ENCODE data around the gene STXBP6.

Gene STXBP6

DNA sequence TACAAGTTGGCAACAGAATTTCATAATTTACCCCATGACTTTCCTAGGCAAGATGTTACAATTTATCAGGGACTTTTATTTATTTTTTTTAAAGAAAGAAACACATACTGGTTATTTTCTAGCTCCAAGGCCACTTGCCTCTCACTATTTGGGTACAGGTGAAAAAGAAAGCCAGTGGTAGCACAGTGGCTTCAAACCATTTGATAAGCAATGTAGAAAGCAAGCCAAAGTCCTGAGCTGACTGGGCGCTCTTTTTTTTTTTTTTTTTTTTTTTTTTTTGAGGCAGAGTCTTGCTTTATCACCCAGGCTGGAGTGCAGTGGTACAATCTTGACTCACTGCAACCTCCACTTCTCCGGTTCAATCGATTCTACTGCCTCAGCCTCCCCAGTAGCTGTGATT is 73.3 kb downstream of the STXBP6 start:
- Histone ChIP-seq H3K27ac (no peak overlapping the region), H3K36me3 (replicated peaks) (no peaks in the 10 kb centered on the region), H3K4me3 (ENCODE audit: low read depth, low read length) (no peak overlapping the region), H3K27me3 (replicated peaks) (no peaks in the 10 kb centered on the region)
- in situ Hi-C loops (cut with HindIII; ENCODE audit: low pct_ligation_motif_present, low sequenced_read_pairs) = no loop called here
- TF ChIP-seq, protein P1, sequence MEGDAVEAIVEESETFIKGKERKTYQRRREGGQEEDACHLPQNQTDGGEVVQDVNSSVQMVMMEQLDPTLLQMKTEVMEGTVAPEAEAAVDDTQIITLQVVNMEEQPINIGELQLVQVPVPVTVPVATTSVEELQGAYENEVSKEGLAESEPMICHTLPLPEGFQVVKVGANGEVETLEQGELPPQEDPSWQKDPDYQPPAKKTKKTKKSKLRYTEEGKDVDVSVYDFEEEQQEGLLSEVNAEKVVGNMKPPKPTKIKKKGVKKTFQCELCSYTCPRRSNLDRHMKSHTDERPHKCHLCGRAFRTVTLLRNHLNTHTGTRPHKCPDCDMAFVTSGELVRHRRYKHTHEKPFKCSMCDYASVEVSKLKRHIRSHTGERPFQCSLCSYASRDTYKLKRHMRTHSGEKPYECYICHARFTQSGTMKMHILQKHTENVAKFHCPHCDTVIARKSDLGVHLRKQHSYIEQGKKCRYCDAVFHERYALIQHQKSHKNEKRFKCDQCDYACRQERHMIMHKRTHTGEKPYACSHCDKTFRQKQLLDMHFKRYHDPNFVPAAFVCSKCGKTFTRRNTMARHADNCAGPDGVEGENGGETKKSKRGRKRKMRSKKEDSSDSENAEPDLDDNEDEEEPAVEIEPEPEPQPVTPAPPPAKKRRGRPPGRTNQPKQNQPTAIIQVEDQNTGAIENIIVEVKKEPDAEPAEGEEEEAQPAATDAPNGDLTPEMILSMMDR (IDR thresholded peaks at IDR 0.05; ENCODE audit: low read depth, low read length, missing control alignments) = no peak
- DNase-seq = no peak

DNA sequence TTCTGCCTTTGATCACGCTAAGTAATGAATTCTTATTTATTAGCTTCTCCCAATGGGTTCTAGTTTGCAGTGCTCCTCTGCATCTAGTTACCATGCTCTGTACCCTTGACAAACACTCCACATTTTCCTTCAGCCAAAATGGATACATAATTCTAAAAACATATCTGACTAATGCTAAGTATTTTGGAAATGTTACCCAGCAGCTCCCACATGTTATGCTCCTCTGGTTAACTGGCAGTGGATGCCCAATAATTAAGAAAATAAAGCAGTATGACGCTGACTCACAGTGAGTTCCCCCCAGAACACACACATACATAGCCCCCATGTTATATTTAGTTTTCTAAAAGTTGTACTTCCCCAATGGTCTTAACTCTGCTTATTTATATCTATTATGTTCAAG is 74.6 kb downstream of the STXBP6 start:
- TF ChIP-seq, protein P1 (IDR thresholded peaks at IDR 0.05; ENCODE audit: low read depth, low read length, missing control alignments) = no peak
- in situ Hi-C loops (cut with HindIII; ENCODE audit: low pct_ligation_motif_present, low sequenced_read_pairs) = no loop called here
- no peaks in the 10 kb centered on the region for H3K36me3 ChIP-seq (replicated peaks)
- H3K27ac ChIP-seq = no peak overlapping the region
- no peaks in the 10 kb centered on the region for H3K27me3 ChIP-seq (replicated peaks)
- DNase-seq = no peak
- H3K4me3 ChIP-seq (ENCODE audit: low read depth, low read length) = no peak overlapping the region

DNA sequence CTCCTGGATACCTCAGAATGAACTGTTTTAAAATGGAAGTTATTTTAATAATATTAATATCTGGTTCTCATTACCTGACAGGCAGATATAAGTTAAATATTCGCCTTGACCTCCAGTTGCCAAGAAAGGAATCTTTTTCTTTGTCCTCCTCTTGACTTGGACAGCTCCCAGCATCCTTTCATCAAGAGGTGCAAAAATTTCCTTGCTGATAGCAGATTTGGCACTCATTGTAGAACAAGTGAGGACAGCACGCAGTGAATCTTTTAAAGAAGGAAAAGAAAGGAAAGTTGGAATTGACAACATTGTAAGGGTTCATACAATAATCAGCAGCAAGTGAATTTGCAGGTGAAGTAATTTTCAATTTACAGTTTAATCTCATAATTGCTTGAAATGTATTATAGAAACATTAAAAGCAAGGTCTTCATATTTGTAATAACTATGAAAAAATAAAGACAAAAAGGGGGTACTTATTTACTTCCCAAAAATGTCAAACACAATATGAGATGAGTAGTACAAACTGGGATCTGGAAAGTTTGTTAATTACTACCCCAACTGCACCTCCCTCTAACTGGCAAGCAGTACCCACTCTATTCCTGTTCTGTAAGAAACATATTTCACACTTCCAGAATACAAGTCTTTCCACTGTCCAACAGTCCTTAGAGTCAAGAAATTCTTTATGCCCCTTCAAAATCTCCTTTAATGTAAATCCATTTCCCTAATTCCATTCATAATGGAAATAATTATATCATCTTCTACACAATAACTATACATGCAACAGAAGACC is 75.2 kb downstream of the STXBP6 start:
- TF ChIP-seq, protein P1 (IDR thresholded peaks at IDR 0.05; ENCODE audit: low read depth, low read length, missing control alignments) = no peak
- Histone ChIP-seq H3K36me3 (replicated peaks) (no peaks in the 10 kb centered on the region), H3K27me3 (replicated peaks) (no peaks in the 10 kb centered on the region), H3K27ac (no peak overlapping the region), H3K4me3 (ENCODE audit: low read depth, low read length) (no peak overlapping the region)
- no peak for DNase-seq
- in situ Hi-C loops (cut with HindIII; ENCODE audit: low pct_ligation_motif_present, low sequenced_read_pairs) = no loop called here

DNA sequence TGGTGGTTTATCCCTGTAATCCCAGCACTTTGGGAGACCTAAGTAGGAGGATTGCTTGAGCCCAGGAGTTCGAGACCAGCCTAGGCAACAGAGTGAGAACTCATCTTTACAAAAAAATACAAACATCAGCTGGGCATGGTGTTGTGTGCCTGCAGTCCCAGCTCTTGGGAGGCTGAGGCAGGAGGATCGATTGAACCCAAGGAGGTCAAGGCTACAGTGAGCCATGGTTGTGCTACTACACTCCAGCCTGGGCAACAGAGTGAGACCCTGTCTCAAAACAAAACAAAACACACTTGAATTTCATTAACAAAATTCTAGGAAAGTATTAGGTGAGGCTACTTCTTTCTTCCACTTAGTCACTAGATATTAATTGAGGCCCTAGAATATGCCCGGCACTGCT is 77.1 kb downstream of the STXBP6 start:
- Histone ChIP-seq H3K27ac (no peak overlapping the region), H3K27me3 (replicated peaks) (no peaks in the 10 kb centered on the region), H3K4me3 (ENCODE audit: low read depth, low read length) (no peak overlapping the region), H3K36me3 (replicated peaks) (no peaks in the 10 kb centered on the region)
- no peak for DNase-seq
- in situ Hi-C loops (cut with HindIII; ENCODE audit: low pct_ligation_motif_present, low sequenced_read_pairs) = no loop called here
- TF ChIP-seq, protein P1 (IDR thresholded peaks at IDR 0.05; ENCODE audit: low read depth, low read length, missing control alignments) = no peak

DNA sequence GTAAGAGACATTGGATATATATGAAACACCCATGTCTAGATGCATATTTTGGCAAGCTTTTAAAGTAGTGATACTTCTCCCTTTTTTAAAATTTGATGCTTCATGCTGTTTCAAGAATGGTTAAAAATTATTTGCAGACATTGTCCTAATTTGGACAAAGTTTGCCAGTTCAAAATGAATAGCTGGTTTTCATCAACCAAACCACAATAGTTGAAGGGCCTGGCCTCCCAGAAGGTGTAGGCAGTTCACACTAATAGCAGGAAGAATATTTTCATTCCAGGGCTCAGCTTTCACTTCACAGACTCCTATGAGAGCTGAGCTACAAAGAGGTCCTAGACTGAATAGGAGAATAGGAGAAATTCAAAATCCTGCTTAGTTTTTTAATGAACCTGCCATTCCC is 78.7 kb downstream of the STXBP6 start:
- Histone ChIP-seq H3K4me3 (ENCODE audit: low read depth, low read length) (no peak overlapping the region), H3K27ac (no peak overlapping the region), H3K36me3 (replicated peaks) (no peaks in the 10 kb centered on the region), H3K27me3 (replicated peaks) (no peaks in the 10 kb centered on the region)
- in situ Hi-C loops (cut with HindIII; ENCODE audit: low pct_ligation_motif_present, low sequenced_read_pairs) = no loop called here
- DNase-seq = no peak
- TF ChIP-seq, protein P1 (IDR thresholded peaks at IDR 0.05; ENCODE audit: low read depth, low read length, missing control alignments) = no peak

DNA sequence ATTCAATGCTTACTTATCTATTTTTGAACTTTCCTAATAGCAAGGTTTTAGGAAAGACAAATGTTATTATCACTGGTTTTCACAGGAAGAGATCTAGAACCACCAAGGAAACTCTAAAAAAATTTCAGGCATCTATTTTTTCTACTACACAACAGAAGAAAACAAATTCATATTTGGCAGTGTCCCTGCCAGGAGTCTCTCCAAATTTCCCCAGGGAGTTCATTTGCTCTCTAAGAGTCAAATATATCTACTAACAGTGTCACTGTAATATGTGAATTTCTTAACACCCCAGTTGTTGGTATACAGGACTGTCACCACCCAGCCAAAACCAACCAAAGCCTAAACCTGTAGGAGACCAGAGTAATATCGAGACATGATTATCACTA is 83.4 kb downstream of the STXBP6 start:
- H3K27me3 ChIP-seq (replicated peaks) = no peaks in the 10 kb centered on the region
- TF ChIP-seq, protein P1 (IDR thresholded peaks at IDR 0.05; ENCODE audit: low read depth, low read length, missing control alignments) = no peak
- in situ Hi-C loops (cut with HindIII; ENCODE audit: low pct_ligation_motif_present, low sequenced_read_pairs) = no loop called here
- DNase-seq = no peak
- no peaks in the 10 kb centered on the region for H3K36me3 ChIP-seq (replicated peaks)
- H3K27ac ChIP-seq = no peak overlapping the region
- H3K4me3 ChIP-seq (ENCODE audit: low read depth, low read length) = no peak overlapping the region
